EL (cell line): ENCODE measurements around the gene MPPED2.

ENCODE experiments used
- DNase-seq: peaks from one replicate; pipeline ENCODE4 v3.0.0-alpha.2; 2016

The MPPED2 gene

DNA sequence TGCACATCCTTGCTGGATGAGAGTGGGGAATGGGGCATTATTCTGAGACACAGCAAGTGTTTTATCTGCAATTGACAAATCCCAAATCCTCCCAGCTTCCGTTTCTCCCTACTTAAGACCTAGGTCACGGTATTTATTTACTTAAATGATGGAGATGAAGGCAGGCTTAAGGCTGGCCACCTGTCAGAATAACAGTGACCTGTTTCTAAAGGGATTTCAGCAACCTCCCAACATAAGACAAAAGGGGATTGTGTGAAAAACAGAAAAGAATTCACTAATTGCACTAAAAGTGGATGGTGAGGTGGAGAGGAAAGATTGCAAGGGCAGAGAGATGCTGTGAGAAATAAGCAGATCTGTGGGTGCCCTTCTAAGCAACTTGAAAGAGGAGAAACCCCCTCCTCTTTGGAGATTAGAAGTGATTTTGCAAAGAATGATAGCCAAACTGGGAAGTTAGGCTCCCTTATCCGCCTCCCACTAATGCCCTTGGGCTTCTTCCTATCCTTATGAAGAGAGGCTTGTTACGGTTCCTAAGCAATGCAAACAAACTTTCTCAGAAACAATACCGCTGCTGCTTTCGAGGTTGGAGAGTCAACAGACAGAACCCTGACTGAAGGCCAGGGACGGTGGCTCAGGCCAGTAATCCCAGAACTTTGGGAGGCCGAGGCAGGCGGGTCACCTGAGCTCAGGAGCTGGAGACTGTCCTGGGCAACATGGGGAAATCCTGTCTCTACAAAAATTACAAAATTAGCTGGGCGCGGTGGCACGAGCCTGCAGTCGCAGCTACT is 179.0 kb downstream of the MPPED2 start:
- DNase-seq: no peak

GRCh38 chr11:30405385-30405784 is 180.8 kb downstream of the MPPED2 start:
- DNase-seq: no peak

DNA sequence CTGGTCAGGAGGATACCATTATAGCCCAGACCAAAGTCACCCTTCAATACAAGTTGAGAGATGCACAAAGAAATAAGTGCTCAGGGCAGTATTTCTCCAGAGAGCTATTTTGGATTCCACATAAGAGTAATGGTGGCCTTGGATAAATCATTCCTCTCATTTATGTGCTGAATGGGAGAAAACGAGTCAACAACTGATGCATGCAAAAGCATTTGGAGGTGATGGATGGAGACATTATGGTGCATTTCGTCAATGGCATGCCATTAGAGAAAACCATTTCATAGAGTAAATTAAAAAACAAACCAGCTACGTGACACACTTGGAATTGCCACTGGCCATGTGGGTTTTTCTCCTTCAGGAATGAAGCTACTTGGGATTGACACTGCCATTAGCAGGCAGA is 182.0 kb downstream of the MPPED2 start:
- DNase-seq: no peak

GRCh38 chr11:30395751-30396150 is 190.4 kb downstream of the MPPED2 start:
- DNase-seq: no peak

GRCh38 chr11:30393012-30393411 is 193.1 kb downstream of the MPPED2 start:
- no peak for DNase-seq

DNA sequence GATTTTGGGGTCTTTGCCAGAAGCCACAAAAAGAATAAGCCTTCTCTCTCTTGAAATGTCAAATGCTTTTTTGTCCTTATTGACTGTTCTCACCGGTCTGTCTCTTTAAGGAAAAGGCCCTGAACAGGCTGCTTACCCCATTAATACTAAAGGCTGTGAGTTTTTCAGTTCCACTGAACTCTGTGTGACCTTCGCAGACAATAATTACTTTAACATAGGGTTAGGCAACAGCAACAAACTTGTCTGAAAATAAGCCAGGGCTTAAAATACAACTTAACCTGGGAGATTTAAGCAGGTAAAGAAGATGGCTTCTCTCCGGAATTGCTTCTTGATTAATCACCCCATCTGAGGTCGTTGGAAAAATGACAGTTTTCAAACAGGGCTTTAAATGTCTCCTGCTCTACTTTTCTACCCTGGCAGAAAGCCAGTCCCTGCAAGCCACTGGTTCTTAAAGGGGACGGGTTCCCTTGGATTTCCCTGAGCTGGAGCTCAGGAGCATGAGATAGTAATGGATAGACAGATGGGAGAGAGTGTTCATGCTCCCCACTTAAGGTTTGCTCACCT is 193.8 kb downstream of the MPPED2 start:
- DNase-seq: no peak

DNA sequence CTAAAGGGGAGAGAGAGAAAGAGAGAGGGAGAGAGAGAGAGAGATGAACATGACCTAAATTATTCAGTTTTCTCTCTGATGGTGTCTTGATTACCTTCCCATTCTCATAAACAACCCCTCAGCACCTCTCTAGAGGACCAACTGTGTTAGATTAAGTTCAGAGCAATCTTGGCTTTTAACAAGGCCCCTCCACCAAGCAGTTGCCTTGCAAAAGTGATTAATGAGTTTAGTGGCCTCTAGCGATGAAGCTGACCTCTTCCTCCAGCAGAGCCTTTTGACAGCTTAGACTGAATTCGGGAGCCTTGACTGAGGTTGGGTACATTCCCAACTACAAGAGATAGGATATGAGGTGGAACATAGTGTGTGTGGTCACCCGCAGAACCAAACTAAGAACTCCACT is 197.2 kb downstream of the MPPED2 start:
- no peak for DNase-seq

DNA sequence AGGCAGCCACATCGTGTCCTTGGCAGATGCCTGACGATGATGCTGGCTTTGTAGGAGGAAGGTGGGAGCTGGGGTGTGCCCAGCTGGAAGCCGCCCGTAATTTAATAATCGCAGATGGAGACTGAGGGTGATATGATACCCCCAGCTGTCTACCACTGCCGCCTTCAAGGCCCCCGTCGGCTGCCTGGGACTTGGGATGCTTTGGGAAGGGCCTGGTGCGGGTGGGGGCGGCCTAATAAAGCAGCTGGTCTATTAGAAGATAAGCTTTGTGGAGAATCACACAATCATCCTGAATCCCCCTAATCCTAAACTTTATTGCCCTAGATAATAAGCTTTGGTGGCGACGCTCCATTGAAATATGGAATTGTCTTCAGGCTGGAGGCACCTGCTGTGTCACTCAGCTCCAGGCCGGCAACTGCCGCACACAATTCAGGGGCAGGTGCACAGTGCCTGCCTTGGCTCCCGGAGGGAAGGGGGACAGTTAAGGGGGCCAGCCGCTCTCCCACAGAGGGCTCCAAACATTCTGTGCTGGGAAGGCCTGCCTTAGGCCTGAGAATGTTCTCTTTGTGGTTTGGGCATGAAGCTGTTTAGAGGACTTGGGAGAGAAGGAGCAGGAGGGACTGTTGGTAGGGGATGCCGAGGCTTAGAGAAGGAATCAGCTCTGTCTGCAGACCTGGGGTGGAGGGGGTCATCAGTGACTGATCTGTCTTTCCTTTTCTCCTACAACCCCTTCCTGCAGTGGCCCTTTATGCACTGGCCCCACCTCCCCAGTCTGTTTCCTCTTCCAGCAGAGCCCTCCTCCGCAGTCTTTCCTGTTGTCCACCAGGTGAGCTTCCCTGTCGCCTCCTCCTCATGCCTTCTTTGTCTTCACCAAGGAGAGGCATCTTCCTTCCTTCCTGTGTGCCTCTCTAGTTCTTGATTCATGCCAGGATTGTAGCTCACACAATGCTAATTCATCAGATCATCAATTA is 198.0 kb downstream of the MPPED2 start:
- DNase-seq: no peak

DNA sequence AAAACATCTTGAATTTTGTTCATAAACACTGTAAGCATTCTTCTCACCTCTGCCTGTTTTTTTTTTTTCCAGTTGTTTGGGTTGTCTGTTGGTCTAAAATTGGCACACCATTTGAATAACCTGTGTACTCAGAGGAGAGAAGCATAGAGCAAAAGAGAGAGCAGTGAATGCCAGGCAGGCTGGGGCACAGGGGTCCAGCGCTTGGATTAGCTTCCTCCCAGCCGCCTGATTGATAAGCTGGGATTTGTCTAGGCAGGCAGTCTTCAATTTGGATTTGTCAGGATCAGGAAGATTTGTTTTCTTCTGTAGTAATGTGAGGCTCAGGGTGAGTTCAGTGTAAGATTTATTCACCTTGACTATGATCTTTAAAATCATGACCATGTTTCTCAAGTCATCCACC is 204.3 kb downstream of the MPPED2 start:
- no peak for DNase-seq

DNA sequence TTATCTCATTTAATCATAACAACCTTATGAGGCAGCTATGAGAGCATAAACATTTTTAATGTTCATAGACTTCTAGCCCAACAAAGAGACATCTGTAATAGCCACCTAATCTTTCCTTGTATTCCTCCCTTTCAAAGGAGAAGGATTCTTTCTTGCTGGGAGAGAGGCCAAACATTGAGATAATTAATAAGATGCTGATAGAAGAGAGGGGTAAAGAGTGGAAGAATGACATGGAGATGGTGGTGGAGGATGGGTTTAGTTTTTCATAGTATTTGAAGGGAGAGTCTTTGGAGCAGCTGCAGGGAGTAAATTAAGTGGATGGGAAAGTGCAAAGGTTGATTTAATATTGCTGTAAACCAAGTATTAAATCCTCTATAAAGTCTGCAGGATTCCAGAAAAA is 205.3 kb downstream of the MPPED2 start:
- DNase-seq: no peak

- DNase-seq: no peak
Observed at GRCh38 chr11:30377347-30377746, 208.8 kb downstream of the MPPED2 start.

DNA sequence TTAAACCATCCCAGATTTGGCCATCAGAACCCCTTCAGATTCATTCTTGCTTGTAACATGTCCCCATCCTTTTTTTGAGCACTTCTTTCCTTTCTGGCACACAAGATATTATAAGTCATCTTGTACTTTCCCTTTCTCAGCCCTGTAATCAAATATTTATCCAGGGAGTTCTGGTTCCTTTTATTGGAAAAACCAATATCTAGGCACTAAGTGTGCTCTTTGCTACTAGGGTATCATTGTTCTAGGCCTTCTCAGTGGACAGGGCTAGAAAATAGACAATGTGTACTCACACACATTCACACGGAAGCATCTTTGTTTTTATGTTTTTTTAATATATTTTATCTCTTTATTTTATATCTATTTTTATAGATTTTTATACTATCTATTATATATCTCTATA is 216.0 kb downstream of the MPPED2 start:
- no peak for DNase-seq

DNA sequence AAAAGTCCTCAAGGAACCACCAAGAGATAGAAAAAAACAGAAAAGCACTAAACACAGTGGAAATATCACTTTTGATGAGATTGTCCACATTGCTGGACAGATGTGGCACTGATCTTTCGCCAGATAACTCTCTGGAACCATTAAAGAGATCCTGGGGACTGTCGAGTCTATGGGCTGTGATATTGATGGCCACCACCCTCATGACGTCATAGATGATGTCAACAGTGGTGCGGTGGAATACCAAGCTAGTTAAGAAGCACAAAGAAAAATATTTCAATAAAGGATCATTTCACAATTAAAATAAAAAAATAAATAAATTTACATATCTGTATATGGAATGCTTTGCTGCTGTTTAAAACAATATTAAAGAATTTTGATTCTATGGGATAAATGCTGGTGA is 217.8 kb downstream of the MPPED2 start:
- no peak for DNase-seq

DNA sequence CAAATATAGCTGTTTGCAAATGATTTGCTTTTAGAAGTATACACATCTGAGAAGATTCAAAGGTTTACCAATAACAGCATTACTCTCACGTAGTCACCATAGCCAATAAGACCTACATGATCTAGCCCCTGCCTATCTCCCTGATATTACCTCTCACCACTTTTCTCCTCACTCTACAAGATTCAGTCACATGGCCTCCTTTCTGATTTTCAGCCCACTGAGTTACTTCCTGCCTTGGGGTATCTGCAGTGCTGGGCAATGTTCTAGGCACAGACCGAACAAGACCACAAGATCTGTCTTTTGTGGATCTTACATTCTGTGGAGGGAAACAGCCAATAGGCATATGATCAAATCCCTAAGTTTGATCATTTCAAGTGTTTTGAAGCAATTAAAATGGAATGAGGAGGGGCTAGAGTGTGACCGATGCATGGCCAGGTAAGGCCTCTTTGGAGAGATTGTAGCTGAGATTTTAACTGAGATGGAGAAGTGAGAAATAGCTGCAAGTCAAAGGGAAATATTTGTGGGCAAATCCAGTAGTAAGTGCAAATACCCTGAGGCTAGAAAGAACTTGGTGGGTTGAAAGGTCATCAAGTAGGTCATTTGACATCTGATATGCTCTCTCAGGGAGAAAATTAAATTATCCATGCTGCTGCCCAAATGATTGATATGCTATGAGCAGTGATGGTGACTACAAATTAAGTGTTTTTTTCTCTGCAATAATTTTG is 220.2 kb downstream of the MPPED2 start:
- no peak for DNase-seq

- no peak for DNase-seq
Observed at GRCh38 chr11:30364837-30365482, 221.2 kb downstream of the MPPED2 start.

DNA sequence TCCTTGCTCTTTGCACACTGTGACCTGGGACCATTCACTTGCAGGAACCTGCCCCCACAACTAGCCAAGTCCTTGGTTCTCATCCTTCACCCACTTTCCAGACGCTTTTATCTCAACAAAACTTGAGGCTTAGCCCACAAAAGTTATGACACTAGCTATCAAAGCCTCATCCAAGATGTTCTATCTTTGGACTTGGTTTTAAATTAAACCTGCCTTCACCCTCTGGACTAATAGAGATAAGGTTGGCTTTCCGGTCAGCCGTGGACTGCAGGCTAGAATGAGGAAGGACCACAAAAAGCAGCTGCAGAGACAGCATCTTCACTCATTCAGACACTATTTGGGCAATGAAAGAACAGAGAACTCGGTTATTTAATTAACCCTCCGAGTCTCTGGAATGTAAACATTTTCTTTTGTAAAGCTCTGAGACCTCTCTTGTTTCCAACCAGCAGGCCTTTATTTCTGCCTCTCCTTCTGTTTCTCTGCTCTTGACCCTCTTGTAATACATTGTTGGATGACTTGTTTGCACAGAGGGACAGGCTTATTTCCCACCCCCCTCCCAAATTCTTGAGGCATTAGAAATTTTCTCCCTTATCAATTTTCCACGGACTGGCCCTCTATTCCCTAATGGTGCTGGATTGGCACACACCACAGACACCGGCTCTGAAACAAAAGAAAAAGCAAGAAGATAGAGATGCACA is 221.9 kb downstream of the MPPED2 start:
- no peak for DNase-seq

GRCh38 chr11:30360741-30361140 is 225.4 kb downstream of the MPPED2 start:
- no peak for DNase-seq
